ENCODE data around the gene LEO1.

LEO1 gene

GRCh38 chr15:52018244-52018643 lies 46.7 kb upstream of the LEO1 start:
- CTCF ChIA-PET: interaction anchor here (1.1 kb wide), 1 partner anchor 59 kb away, joined by 4 read pairs; no protein-coding TSS in a partner anchor
- no peak overlapping the region; the same call in 1 of the 2 replicates for H3K4me3 ChIP-seq (ENCODE audit: low read depth, low read length)
- DNase-seq (ENCODE audit: low read depth, low spot score): no peak
- POLR2A ChIA-PET: no interaction called here
- no peak for TF ChIP-seq CTCF (IDR thresholded peaks at IDR 0.05; ENCODE audit: insufficient read depth, low read length, missing control alignments)

GRCh38 chr15:52016316-52016715 lies 44.7 kb upstream of the LEO1 start:
- POLR2A ChIA-PET: no interaction called here
- H3K4me3 ChIP-seq (ENCODE audit: low read depth, low read length): no peak overlapping the region
- CTCF ChIA-PET: no interaction called here
- TF ChIP-seq CTCF (IDR thresholded peaks at IDR 0.05; ENCODE audit: insufficient read depth, low read length, missing control alignments): no peak
- no peak for DNase-seq (ENCODE audit: low read depth, low spot score)

GRCh38 chr15:52014616-52015015 lies 43.0 kb upstream of the LEO1 start:
- TF ChIP-seq CTCF (IDR thresholded peaks at IDR 0.05; ENCODE audit: insufficient read depth, low read length, missing control alignments): no peak
- ChIA-PET POLR2A (no interaction called here), CTCF (no interaction called here)
- no peak overlapping the region for H3K4me3 ChIP-seq (ENCODE audit: low read depth, low read length)
- DNase-seq (ENCODE audit: low read depth, low spot score): no peak

GRCh38 chr15:52013151-52013791 lies 41.7 kb upstream of the LEO1 start:
- DNase-seq (ENCODE audit: low read depth, low spot score): no peak
- ChIA-PET CTCF (interaction anchor here (2.3 kb wide), 1 partner anchor 65 kb away, joined by 9 read pairs; no protein-coding TSS in a partner anchor), POLR2A (no interaction called here)
- no peak overlapping the region for H3K4me3 ChIP-seq (ENCODE audit: low read depth, low read length)
- no peak for TF ChIP-seq CTCF (IDR thresholded peaks at IDR 0.05; ENCODE audit: insufficient read depth, low read length, missing control alignments)

- ChIA-PET CTCF (interaction anchor here (1.4 to 2.3 kb wide), 2 partner anchors 12 to 66 kb away, joined by 3 to 9 read pairs; no protein-coding TSS in a partner anchor), POLR2A (no interaction called here)
- DNase-seq (ENCODE audit: low read depth, low spot score): no peak
- H3K4me3 ChIP-seq (ENCODE audit: low read depth, low read length): no peak overlapping the region
- no peak for TF ChIP-seq CTCF (IDR thresholded peaks at IDR 0.05; ENCODE audit: insufficient read depth, low read length, missing control alignments)
Measured at GRCh38 chr15:52012210-52012609, 40.6 kb upstream of the LEO1 start.

GRCh38 chr15:52011711-52012144 lies 40.1 kb upstream of the LEO1 start:
- CTCF ChIA-PET: interaction anchor here (1.4 to 2.3 kb wide), 2 partner anchors 12 to 67 kb away, joined by 3 to 9 read pairs; no protein-coding TSS in a partner anchor
- no peak overlapping the region for H3K4me3 ChIP-seq (ENCODE audit: low read depth, low read length)
- POLR2A ChIA-PET: no interaction called here
- no peak for DNase-seq (ENCODE audit: low read depth, low spot score)
- TF ChIP-seq CTCF (IDR thresholded peaks at IDR 0.05; ENCODE audit: insufficient read depth, low read length, missing control alignments): no peak
